ENCODE measurements around the gene TOMT. TPM values are rescaled to one million over a fixed set of nuclear protein-coding genes. Genes with fewer than 3 reads are reported as not detected.

The TOMT gene
- total and polyA plus RNA-seq, 2 experiments from 2014 or later = not detected

DNA sequence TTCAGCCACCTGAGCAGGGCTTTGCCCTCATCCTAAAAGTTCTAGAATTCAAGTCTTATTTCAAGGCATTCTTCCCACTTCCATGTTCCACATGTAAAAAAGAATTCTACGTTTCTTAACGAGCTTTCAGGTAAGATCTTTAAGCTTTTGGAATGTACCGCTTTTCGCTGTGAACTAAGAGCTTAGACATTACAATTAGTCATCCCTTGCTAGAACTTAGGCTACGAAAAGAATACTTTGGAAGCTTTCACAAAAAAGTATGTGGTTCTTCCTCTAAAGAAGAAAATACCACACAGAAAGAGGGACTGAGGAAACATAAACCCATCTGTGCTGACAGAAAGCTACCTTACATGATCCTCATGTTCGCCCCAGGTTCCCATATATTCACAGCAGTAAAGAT lies 27.2 kb upstream of the TOMT start:
- DNase-seq (ENCODE audit: low spot score) = no peak
- peak overlapping the region; percentile 46; the same call in 1 of the 2 replicates for H3K27ac ChIP-seq (ENCODE audit: low read depth)

More for the DNA sequence above, 27.2 kb upstream of the TOMT start:
- H3K4me2 ChIP-seq = peak overlapping the region; percentile 87
- no peaks in the 10 kb centered on the region for H3F3A ChIP-seq (replicated peaks; ENCODE audit: low read depth)
- Mint-ChIP-seq H3K27ac (peak overlapping the region; percentile 35), H3K9me3 (no peaks in the 10 kb centered on the region), H3K27me3 (ENCODE audit: insufficient read depth, low read depth, poor library complexity) (peaks cover 4% of the 10 kb centered on the region), H3K4me1 (peaks cover 20% of the 10 kb centered on the region), H3K36me3 (ENCODE audit: low read depth) (peaks cover 8% of the 10 kb centered on the region; the same call in 1 of the 3 replicates), H3K4me3 (peak overlapping the region; percentile 86)
- H3K4me1 ChIP-seq (ENCODE audit: insufficient read depth) = 0 out of 2 replicates have a peak, but pooled peaks cover 8% of the 10 kb centered on the region
- no peak overlapping the region for H2AFZ ChIP-seq
- H3K36me3 ChIP-seq (ENCODE audit: insufficient read depth) = no peaks in the 10 kb centered on the region
- H3K27me3 ChIP-seq (ENCODE audit: insufficient read depth) = no peaks in the 10 kb centered on the region
- peak overlapping the region; percentile 80; the same call in 1 of the 2 replicates for H3K4me3 ChIP-seq
- H3K9me2 ChIP-seq (ENCODE audit: insufficient read depth) = no peaks in the 10 kb centered on the region
- TF ChIP-seq, protein P1, sequence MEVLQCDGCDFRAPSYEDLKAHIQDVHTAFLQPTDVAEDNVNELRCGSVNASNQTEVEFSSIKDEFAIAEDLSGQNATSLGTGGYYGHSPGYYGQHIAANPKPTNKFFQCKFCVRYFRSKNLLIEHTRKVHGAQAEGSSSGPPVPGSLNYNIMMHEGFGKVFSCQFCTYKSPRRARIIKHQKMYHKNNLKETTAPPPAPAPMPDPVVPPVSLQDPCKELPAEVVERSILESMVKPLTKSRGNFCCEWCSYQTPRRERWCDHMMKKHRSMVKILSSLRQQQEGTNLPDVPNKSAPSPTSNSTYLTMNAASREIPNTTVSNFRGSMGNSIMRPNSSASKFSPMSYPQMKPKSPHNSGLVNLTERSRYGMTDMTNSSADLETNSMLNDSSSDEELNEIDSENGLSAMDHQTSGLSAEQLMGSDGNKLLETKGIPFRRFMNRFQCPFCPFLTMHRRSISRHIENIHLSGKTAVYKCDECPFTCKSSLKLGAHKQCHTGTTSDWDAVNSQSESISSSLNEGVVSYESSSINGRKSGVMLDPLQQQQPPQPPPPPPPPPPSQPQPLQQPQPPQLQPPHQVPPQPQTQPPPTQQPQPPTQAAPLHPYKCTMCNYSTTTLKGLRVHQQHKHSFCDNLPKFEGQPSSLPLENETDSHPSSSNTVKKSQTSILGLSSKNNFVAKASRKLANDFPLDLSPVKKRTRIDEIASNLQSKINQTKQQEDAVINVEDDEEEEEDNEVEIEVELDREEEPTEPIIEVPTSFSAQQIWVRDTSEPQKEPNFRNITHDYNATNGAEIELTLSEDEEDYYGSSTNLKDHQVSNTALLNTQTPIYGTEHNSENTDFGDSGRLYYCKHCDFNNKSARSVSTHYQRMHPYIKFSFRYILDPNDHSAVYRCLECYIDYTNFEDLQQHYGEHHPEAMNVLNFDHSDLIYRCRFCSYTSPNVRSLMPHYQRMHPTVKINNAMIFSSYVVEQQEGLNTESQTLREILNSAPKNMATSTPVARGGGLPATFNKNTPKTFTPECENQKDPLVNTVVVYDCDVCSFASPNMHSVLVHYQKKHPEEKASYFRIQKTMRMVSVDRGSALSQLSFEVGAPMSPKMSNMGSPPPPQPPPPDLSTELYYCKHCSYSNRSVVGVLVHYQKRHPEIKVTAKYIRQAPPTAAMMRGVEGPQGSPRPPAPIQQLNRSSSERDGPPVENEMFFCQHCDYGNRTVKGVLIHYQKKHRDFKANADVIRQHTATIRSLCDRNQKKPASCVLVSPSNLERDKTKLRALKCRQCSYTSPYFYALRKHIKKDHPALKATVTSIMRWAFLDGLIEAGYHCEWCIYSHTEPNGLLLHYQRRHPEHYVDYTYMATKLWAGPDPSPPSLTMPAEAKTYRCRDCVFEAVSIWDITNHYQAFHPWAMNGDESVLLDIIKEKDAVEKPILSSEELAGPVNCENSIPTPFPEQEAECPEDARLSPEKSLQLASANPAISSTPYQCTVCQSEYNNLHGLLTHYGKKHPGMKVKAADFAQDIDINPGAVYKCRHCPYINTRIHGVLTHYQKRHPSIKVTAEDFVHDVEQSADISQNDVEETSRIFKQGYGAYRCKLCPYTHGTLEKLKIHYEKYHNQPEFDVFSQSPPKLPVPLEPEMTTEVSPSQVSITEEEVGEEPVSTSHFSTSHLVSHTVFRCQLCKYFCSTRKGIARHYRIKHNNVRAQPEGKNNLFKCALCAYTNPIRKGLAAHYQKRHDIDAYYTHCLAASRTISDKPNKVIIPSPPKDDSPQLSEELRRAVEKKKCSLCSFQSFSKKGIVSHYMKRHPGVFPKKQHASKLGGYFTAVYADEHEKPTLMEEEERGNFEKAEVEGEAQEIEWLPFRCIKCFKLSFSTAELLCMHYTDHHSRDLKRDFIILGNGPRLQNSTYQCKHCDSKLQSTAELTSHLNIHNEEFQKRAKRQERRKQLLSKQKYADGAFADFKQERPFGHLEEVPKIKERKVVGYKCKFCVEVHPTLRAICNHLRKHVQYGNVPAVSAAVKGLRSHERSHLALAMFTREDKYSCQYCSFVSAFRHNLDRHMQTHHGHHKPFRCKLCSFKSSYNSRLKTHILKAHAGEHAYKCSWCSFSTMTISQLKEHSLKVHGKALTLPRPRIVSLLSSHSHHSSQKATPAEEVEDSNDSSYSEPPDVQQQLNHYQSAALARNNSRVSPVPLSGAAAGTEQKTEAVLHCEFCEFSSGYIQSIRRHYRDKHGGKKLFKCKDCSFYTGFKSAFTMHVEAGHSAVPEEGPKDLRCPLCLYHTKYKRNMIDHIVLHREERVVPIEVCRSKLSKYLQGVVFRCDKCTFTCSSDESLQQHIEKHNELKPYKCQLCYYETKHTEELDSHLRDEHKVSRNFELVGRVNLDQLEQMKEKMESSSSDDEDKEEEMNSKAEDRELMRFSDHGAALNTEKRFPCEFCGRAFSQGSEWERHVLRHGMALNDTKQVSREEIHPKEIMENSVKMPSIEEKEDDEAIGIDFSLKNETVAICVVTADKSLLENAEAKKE (CRISPR knock-in tag; IDR thresholded peaks at IDR 0.05) = no peak
- no peak for TF ChIP-seq CREB1 (CRISPR knock-in tag; IDR thresholded peaks at IDR 0.05; ENCODE audit: low read depth)
- no peak for TF ChIP-seq NANOG (IDR thresholded peaks at IDR 0.05; ENCODE audit: borderline replicate concordance)
- TF ChIP-seq, protein P2, sequence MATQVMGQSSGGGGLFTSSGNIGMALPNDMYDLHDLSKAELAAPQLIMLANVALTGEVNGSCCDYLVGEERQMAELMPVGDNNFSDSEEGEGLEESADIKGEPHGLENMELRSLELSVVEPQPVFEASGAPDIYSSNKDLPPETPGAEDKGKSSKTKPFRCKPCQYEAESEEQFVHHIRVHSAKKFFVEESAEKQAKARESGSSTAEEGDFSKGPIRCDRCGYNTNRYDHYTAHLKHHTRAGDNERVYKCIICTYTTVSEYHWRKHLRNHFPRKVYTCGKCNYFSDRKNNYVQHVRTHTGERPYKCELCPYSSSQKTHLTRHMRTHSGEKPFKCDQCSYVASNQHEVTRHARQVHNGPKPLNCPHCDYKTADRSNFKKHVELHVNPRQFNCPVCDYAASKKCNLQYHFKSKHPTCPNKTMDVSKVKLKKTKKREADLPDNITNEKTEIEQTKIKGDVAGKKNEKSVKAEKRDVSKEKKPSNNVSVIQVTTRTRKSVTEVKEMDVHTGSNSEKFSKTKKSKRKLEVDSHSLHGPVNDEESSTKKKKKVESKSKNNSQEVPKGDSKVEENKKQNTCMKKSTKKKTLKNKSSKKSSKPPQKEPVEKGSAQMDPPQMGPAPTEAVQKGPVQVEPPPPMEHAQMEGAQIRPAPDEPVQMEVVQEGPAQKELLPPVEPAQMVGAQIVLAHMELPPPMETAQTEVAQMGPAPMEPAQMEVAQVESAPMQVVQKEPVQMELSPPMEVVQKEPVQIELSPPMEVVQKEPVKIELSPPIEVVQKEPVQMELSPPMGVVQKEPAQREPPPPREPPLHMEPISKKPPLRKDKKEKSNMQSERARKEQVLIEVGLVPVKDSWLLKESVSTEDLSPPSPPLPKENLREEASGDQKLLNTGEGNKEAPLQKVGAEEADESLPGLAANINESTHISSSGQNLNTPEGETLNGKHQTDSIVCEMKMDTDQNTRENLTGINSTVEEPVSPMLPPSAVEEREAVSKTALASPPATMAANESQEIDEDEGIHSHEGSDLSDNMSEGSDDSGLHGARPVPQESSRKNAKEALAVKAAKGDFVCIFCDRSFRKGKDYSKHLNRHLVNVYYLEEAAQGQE (IDR thresholded peaks at IDR 0.05; ENCODE audit: unreplicated experiment) = no peak
- TF ChIP-seq JUNB (IDR thresholded peaks at IDR 0.05; ENCODE audit: unreplicated experiment) = no peak
- TF ChIP-seq, protein P3, sequence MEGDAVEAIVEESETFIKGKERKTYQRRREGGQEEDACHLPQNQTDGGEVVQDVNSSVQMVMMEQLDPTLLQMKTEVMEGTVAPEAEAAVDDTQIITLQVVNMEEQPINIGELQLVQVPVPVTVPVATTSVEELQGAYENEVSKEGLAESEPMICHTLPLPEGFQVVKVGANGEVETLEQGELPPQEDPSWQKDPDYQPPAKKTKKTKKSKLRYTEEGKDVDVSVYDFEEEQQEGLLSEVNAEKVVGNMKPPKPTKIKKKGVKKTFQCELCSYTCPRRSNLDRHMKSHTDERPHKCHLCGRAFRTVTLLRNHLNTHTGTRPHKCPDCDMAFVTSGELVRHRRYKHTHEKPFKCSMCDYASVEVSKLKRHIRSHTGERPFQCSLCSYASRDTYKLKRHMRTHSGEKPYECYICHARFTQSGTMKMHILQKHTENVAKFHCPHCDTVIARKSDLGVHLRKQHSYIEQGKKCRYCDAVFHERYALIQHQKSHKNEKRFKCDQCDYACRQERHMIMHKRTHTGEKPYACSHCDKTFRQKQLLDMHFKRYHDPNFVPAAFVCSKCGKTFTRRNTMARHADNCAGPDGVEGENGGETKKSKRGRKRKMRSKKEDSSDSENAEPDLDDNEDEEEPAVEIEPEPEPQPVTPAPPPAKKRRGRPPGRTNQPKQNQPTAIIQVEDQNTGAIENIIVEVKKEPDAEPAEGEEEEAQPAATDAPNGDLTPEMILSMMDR (conservative IDR thresholded peaks at IDR 0.05; ENCODE audit: low read depth in 2 of 2) = no peak
- no peak for TF ChIP-seq EZH2phosphoT487 (IDR thresholded peaks at IDR 0.05; ENCODE audit: unreplicated experiment)
- TF ChIP-seq, protein P4, sequence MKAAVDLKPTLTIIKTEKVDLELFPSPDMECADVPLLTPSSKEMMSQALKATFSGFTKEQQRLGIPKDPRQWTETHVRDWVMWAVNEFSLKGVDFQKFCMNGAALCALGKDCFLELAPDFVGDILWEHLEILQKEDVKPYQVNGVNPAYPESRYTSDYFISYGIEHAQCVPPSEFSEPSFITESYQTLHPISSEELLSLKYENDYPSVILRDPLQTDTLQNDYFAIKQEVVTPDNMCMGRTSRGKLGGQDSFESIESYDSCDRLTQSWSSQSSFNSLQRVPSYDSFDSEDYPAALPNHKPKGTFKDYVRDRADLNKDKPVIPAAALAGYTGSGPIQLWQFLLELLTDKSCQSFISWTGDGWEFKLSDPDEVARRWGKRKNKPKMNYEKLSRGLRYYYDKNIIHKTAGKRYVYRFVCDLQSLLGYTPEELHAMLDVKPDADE (IDR thresholded peaks at IDR 0.05) = no peak
- no peak for TF ChIP-seq ZNF331 (CRISPR knock-in tag; IDR thresholded peaks at IDR 0.05; ENCODE audit: low read depth)
- TF ChIP-seq ZNF114 (CRISPR knock-in tag; IDR thresholded peaks at IDR 0.05) = no peak
- no peak for TF ChIP-seq EZH2 (IDR thresholded peaks at IDR 0.05; ENCODE audit: low read depth, unreplicated experiment)
- TF ChIP-seq POLR2AphosphoS5 (IDR thresholded peaks at IDR 0.05; ENCODE audit: low read depth) = no peak
- no peak for TF ChIP-seq STAT1 (IDR thresholded peaks at IDR 0.05; ENCODE audit: unreplicated experiment)
- peaks cover 24% of the 10 kb centered on the region; the same call in 1 of the 2 replicates for H4K20me1 ChIP-seq (replicated peaks; ENCODE audit: insufficient read depth)
- H3K79me2 ChIP-seq (replicated peaks; ENCODE audit: insufficient read depth) = peaks cover 65% of the 10 kb centered on the region
- ATAC-seq = no peak

Data from GM23338 (cell line).